ENCODE data around the gene SRGAP3. TPM values are rescaled to one million over a fixed set of nuclear protein-coding genes. Genes with fewer than 3 reads are reported as not detected.

SRGAP3 gene
- total RNA-seq, 2 experiments from 2014 or later = 1.2 to 1.5 TPM

DNA sequence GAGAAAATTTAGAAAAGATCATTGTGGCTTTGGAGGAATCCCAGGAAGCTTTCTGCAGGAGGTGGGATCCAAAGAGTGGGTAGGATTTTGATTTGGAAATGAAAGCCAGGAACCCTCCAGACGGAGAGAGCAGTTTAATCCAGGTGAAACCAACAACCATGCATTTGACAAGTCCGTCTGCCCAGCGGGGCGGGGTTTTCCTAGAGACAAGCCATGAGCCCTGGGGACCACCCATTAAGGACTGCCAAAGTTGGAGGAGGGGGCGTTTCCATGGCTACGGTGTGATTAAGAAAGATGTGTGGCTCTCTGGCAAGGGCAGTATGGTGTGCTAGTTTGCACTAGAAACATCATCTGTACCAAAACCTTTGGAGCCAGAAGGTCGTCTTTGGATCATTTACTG is 53.4 kb downstream of the SRGAP3 start:
- no peak for ATAC-seq
- H3K27ac Mint-ChIP-seq = no peak overlapping the region
- POLR2A ChIA-PET = no interaction called here
- DNase-seq = no peak
- H3K27me3 Mint-ChIP-seq = no peaks in the 10 kb centered on the region
- CTCF ChIA-PET = no interaction called here
- no peaks in the 10 kb centered on the region for H3K4me1 Mint-ChIP-seq
- no peak overlapping the region for H3K4me3 Mint-ChIP-seq
- intact Hi-C loops (cut with DNase I, micrococcal nuclease) = no loop called here
- no peaks in the 10 kb centered on the region for H3K9me3 Mint-ChIP-seq (ENCODE audit: low read depth)
- H3K36me3 Mint-ChIP-seq (ENCODE audit: low read depth) = no peaks in the 10 kb centered on the region

DNA sequence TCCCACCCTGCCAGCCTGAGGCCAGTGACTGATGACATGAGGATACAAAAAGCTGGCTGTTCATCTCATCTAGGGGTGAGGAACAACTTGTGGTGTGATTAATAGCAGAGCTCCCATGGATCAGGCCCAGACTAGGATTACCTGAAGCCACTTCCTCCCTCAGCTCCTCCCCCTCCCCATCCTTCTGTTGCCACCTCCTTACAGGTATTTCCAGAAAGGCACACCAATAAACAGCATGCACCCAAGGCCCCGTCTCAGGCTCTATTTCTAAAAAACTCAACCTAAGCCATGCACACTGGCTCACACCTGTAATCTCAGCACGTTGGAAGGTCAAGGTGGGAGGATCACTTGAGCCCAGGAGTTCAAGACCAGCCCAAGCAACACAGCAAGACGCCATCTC is 54.1 kb downstream of the SRGAP3 start:
- Mint-ChIP-seq H3K27ac (no peak overlapping the region), H3K4me3 (no peak overlapping the region), H3K27me3 (no peaks in the 10 kb centered on the region), H3K4me1 (no peaks in the 10 kb centered on the region), H3K9me3 (ENCODE audit: low read depth) (no peaks in the 10 kb centered on the region), H3K36me3 (ENCODE audit: low read depth) (no peaks in the 10 kb centered on the region)
- ATAC-seq = no peak
- intact Hi-C loops (cut with DNase I, micrococcal nuclease) = no loop called here
- no peak for DNase-seq
- CTCF ChIA-PET = no interaction called here
- POLR2A ChIA-PET = no interaction called here

DNA sequence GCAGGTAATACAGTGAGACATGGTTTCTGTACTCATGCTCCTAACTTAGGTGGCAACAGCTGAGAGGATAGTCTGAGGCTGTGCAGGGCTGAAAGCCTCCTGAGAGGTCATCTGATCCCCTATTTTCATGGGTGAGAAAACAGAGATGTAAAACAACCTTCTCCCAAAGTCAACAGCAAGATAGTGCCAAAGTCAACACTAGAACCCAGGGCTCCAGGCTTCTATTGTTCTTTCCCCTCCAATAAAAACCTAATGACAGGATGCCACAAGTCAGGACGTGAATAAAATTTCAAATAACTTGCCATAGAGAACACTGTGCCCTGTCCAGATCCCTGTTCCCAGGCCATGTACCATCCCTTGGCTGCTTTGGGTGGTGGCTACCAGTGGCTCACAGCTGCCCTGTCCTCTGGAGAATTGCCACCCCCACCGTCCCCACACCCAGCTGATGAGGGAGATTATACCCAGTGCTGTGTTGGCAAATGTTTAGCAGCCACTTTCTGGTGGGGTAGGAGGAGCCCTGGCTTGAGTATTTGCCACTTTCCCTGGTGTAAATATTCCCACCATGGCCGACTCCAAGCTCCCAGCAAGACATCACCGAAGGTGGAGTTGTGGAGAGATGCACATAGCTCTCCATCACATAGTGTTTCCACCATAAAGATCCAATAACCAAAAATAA is 54.8 kb downstream of the SRGAP3 start:
- no peak for ATAC-seq
- intact Hi-C loops (cut with DNase I, micrococcal nuclease) = no loop called here
- H3K9me3 Mint-ChIP-seq (ENCODE audit: low read depth) = no peaks in the 10 kb centered on the region
- ChIA-PET POLR2A (no interaction called here), CTCF (no interaction called here)
- no peak overlapping the region for H3K27ac Mint-ChIP-seq
- H3K27me3 Mint-ChIP-seq = no peaks in the 10 kb centered on the region
- no peaks in the 10 kb centered on the region for H3K36me3 Mint-ChIP-seq (ENCODE audit: low read depth)
- H3K4me3 Mint-ChIP-seq = no peak overlapping the region
- DNase-seq = no peak
- no peaks in the 10 kb centered on the region for H3K4me1 Mint-ChIP-seq

DNA sequence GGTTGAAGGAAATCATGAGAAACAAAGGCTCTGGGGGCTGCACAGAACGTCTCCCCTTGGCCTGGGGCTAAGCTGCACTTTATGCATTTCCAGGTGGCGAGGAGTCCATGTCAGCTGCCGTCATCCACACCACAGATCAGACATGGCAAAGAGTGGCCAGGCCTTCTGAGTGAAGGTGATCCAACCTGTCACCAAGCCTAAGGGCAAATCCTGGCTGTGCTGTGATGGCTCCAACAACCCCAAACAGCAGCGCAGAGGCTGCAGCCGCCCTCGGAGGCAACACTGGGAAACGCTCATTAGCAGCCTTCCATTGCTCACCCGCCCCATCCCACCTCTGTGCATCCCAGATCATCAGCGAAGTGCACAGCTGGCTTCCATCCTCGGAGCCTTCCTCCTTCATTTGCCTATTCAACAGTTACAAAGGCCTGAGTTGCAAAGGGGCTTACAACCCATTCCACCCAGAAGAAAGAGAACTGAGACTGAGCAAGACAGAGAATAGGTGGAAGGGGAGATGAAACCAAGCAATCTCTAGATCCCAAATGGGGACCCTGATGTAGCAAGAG is 55.7 kb downstream of the SRGAP3 start:
- ATAC-seq (no peak), DNase-seq (no peak)
- ChIA-PET CTCF (interaction anchor here (0.7 kb wide), 1 partner anchor 9 kb away, joined by 3 read pairs; no protein-coding TSS in a partner anchor), POLR2A (no interaction called here)
- no peaks in the 10 kb centered on the region for H3K36me3 Mint-ChIP-seq (ENCODE audit: low read depth)
- H3K9me3 Mint-ChIP-seq (ENCODE audit: low read depth) = no peaks in the 10 kb centered on the region
- intact Hi-C loops (cut with DNase I, micrococcal nuclease) = no loop called here
- no peak overlapping the region for H3K27ac Mint-ChIP-seq
- no peak overlapping the region for H3K4me3 Mint-ChIP-seq
- no peaks in the 10 kb centered on the region for H3K27me3 Mint-ChIP-seq
- no peaks in the 10 kb centered on the region for H3K4me1 Mint-ChIP-seq

DNA sequence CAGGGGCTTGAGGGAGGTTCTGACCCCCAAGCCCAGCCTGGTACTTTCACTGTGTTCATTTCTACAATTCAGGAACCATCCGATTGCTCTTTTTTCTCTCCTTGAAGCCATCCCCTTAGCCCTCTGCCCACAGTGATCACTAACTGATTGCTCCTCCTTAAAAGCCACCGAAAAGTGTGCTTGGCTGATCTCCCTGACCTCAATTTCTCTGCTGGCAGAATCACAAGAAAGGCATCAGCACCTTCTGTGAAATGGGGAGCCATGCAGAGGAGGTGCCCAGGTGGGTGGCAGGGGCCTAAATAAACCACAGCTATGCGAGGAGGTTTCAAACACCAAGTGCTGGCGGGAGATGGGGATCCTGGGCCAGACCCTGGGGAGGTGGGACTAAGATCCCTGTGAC is 56.2 kb downstream of the SRGAP3 start:
- ATAC-seq (no peak), DNase-seq (no peak)
- no peak overlapping the region for H3K4me3 Mint-ChIP-seq
- no peaks in the 10 kb centered on the region for H3K36me3 Mint-ChIP-seq (ENCODE audit: low read depth)
- ChIA-PET CTCF (interaction anchor here (0.6 to 0.7 kb wide), 2 partner anchors 12 to 99 kb away, joined by 3 read pairs; no protein-coding TSS in a partner anchor), POLR2A (no interaction called here)
- no peaks in the 10 kb centered on the region for H3K9me3 Mint-ChIP-seq (ENCODE audit: low read depth)
- no peaks in the 10 kb centered on the region for H3K27me3 Mint-ChIP-seq
- no peaks in the 10 kb centered on the region for H3K4me1 Mint-ChIP-seq
- no peak overlapping the region for H3K27ac Mint-ChIP-seq
- intact Hi-C loops (cut with DNase I, micrococcal nuclease) = no loop called here

DNA sequence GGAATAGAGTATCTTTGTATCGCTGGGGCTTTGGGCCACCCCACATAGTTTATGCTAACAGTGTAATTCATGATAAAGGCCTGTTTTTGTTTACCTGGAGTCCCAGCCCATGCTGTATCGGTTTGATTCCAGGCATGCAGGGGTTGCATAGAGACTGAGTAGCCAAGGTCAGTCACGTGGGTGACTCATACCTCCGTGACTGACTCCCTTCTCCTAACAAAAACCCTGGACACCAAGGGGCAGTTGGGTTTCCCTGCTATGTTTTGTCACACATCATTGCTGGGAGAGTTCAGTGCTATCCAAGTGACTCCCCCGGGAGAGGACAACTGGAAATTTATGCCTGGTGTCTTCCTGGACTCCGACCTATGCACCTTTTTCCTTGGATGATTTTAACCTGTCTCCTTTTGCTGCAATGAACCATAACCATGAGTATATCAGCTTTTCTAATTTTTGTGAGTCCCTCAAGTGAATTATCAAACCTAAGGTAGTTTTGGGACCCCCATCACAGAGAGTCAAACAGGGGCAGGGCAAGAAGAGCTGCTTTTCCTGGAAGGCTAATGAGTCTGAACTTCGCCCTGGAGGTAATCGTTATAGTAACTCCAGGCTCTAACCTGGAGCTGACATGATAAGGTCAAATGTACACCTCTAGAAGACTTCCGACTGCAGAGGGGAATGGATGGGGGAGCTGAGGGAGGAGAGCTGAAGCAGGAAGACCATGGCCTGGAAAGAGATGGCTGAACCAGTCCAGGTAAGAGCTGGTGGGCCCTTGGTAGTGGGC is 57.0 kb downstream of the SRGAP3 start:
- DNase-seq = no peak
- ATAC-seq = no peak
- no peak overlapping the region for H3K27ac Mint-ChIP-seq
- H3K9me3 Mint-ChIP-seq (ENCODE audit: low read depth) = no peaks in the 10 kb centered on the region
- no peak overlapping the region for H3K4me3 Mint-ChIP-seq
- ChIA-PET CTCF (interaction anchor here (0.6 to 0.7 kb wide), 2 partner anchors 13 to 100 kb away, joined by 3 read pairs; no protein-coding TSS in a partner anchor), POLR2A (no interaction called here)
- no peaks in the 10 kb centered on the region for H3K27me3 Mint-ChIP-seq
- no peaks in the 10 kb centered on the region for H3K36me3 Mint-ChIP-seq (ENCODE audit: low read depth)
- intact Hi-C loops (cut with DNase I, micrococcal nuclease) = no loop called here
- no peaks in the 10 kb centered on the region for H3K4me1 Mint-ChIP-seq

DNA sequence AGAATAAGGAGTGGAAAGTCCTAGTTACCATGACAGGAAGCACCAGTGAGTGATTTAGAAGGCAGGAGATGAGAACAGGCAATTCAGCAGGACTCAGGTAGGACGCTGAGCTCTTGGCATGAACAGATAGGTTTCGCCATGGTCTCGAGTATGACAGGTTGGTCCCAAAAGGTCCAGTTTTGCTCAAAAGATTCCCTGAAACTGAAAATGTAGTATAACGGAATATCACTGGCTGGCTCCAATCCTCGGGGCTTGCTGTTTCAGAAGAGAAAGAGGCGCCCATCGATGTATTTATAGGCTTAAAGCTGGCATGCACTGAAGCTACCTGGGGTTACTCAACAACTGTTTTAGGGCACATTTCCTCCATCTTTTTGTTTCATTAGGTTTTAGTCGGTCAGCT is 59.2 kb downstream of the SRGAP3 start:
- POLR2A ChIA-PET = interaction anchor here (0.7 kb wide), 1 partner anchor 1176 kb away, joined by 3 read pairs; no protein-coding TSS in a partner anchor
- DNase-seq (no peak), ATAC-seq (no peak)
- no peaks in the 10 kb centered on the region for H3K36me3 Mint-ChIP-seq (ENCODE audit: low read depth)
- intact Hi-C loops (cut with DNase I, micrococcal nuclease) = no loop called here
- no peaks in the 10 kb centered on the region for H3K9me3 Mint-ChIP-seq (ENCODE audit: low read depth)
- H3K4me1 Mint-ChIP-seq = no peaks in the 10 kb centered on the region
- H3K4me3 Mint-ChIP-seq = no peak overlapping the region
- no peaks in the 10 kb centered on the region for H3K27me3 Mint-ChIP-seq
- CTCF ChIA-PET = no interaction called here
- H3K27ac Mint-ChIP-seq = no peak overlapping the region

DNA sequence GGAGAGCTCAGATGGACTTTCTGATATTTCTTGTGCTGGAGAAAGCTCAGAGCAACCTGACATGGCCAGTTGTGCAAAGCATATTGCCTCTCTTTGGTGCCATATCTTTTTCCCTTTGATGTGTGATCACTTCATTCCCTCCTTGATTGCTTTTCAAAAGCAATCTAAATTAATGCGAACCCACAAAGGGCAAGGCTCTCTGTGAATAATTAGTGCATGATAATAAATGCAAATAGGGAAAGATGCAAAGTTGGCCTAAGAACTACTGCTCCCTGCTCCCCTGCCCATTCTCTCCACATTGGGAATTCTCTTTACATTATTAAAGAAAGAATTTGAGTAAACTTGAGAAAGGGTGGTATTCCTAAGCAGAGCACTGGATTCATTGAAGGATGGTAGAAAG is 60.9 kb downstream of the SRGAP3 start:
- H3K27ac Mint-ChIP-seq = no peak overlapping the region
- ATAC-seq (no peak), DNase-seq (no peak)
- ChIA-PET POLR2A (no interaction called here), CTCF (no interaction called here)
- no peak overlapping the region for H3K4me3 Mint-ChIP-seq
- intact Hi-C loops (cut with DNase I, micrococcal nuclease) = no loop called here
- H3K4me1 Mint-ChIP-seq = no peaks in the 10 kb centered on the region
- no peaks in the 10 kb centered on the region for H3K27me3 Mint-ChIP-seq
- H3K36me3 Mint-ChIP-seq (ENCODE audit: low read depth) = no peaks in the 10 kb centered on the region
- H3K9me3 Mint-ChIP-seq (ENCODE audit: low read depth) = no peaks in the 10 kb centered on the region

DNA sequence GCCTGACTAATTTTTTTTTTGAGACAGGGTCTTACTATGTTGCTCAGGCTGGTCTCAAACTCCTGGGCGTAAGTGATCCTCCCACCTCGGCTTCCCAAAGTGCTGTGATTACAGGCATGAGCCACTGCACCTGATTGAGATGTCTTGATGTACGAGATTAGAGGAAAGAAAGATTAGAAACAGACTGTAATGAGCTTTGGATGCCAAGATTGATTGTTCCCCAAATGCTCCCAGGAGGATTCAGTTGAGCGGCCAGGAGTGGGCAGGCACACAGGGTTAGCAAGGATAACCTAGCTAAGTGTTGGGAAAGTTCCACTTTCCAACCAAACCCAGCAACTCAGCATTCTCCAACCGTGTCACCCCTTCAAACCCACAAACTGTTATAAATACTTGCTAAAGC is 63.7 kb downstream of the SRGAP3 start:
- intact Hi-C loops (cut with DNase I, micrococcal nuclease) = no loop called here
- Mint-ChIP-seq H3K4me3 (no peak overlapping the region), H3K9me3 (ENCODE audit: low read depth) (no peaks in the 10 kb centered on the region), H3K36me3 (ENCODE audit: low read depth) (no peaks in the 10 kb centered on the region), H3K27me3 (no peaks in the 10 kb centered on the region), H3K4me1 (peaks cover 6% of the 10 kb centered on the region), H3K27ac (no peak overlapping the region)
- ATAC-seq (no peak), DNase-seq (no peak)
- ChIA-PET CTCF (interaction anchor here (1.0 kb wide), 1 partner anchor 64 kb away, joined by 3 read pairs; no protein-coding TSS in a partner anchor), POLR2A (no interaction called here)

DNA sequence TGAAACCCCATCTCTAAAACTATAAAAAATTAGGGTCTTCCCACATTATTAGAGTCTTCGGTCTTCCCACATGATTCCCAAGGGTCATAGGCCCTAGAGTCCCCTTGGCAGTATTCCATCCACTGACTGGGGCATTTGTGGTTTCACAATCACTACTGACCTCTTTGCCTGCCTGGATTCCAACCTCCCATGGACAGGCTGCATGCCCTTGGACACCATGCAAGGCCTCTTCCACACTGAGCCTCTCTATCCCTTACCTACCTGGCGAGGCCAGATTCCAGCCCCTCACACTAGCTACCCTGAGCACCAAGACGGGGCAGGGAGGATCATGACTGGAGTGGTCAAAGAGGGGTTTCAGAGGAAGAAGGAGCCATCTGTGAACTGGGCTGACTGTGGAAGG is 64.4 kb downstream of the SRGAP3 start:
- Mint-ChIP-seq H3K27me3 (no peaks in the 10 kb centered on the region), H3K9me3 (ENCODE audit: low read depth) (no peaks in the 10 kb centered on the region), H3K4me1 (peaks cover 13% of the 10 kb centered on the region), H3K27ac (no peak overlapping the region), H3K4me3 (no peak overlapping the region), H3K36me3 (ENCODE audit: low read depth) (peaks cover 3% of the 10 kb centered on the region)
- DNase-seq (no peak), ATAC-seq (no peak)
- ChIA-PET CTCF (no interaction called here), POLR2A (no interaction called here)
- intact Hi-C loops (cut with DNase I, micrococcal nuclease) = no loop called here

DNA sequence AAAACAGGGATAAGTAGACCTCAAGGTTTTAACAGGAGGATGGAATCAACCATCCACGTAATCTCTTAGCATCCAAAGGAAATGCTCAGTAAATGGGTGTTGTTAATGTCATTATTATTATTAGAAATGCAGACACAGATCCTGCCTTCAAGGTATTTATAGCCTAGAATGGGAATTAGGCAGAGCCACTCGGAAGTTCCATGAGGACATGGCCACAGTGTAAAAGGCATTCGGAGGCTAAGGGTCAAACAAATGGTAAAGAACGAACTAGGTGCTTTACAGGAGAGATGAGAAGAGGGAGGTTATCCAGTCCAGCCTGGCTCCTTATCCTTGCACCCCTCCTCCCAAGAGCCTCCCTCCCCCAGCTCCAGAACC is 65.0 kb downstream of the SRGAP3 start:
- intact Hi-C loops (cut with DNase I, micrococcal nuclease) = no loop called here
- peaks cover 19% of the 10 kb centered on the region for H3K4me1 Mint-ChIP-seq
- no peak overlapping the region for H3K27ac Mint-ChIP-seq
- H3K27me3 Mint-ChIP-seq = no peaks in the 10 kb centered on the region
- no peak overlapping the region for H3K4me3 Mint-ChIP-seq
- CTCF ChIA-PET = no interaction called here
- DNase-seq (no peak), ATAC-seq (no peak)
- POLR2A ChIA-PET = no interaction called here
- peaks cover 4% of the 10 kb centered on the region for H3K36me3 Mint-ChIP-seq (ENCODE audit: low read depth)
- H3K9me3 Mint-ChIP-seq (ENCODE audit: low read depth) = no peaks in the 10 kb centered on the region

DNA sequence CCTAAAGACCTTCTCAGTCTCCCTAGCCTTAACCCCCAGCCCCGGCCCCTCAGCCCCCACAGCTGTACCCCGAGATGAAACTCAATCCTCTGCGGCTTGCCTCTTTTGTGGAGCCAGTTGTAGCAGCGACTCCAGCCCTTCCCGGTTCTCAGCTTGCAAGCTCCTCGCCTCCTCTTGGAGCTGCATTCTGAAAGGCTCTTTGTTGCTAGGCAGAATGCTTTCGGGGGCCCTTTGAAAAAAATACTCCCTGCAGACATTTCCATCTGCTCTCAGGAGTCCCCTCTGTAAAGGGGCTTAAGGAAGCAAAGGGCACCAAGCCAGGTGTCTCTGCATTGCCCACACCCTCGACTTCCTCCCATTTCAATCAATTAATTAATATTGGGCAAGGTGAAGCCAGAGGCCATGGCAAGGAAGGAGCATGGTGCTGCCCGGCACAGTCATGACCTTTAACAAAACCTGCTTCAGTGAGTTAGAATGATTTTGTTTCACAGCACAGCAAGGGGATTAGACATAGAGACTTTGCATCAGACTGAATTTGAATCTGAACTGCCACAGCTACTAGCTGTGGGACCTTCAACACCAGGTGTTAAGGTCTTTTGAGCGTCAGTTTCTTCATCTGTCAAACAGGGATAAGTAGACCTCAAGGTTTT is 65.5 kb downstream of the SRGAP3 start:
- intact Hi-C loops (cut with DNase I, micrococcal nuclease) = no loop called here
- DNase-seq = no peak
- Mint-ChIP-seq H3K27ac (no peak overlapping the region), H3K9me3 (ENCODE audit: low read depth) (no peaks in the 10 kb centered on the region), H3K36me3 (ENCODE audit: low read depth) (peaks cover 4% of the 10 kb centered on the region), H3K4me3 (no peak overlapping the region), H3K4me1 (peaks cover 19% of the 10 kb centered on the region), H3K27me3 (no peaks in the 10 kb centered on the region)
- no peak for ATAC-seq
- CTCF ChIA-PET = no interaction called here
- POLR2A ChIA-PET = no interaction called here

Measured in activated CD4-positive, alpha-beta T cell treated with anti-CD3 and anti-CD28 coated beads for 36 hours (primary cell).